Adipose tissue (tissue), 3 donors: Measurements from ENCODE around the gene NDOR1. TPM values are rescaled to one million over a fixed set of nuclear protein-coding genes. Genes with fewer than 3 reads are reported as not detected.

Source experiments
- H3K27ac ChIP-seq: one replicate; pipeline ENCODE4 v1.5.1; 2013; ENCODE audit warnings: low read depth, low read length
- WGBS, 3 donors: extraction: QIAGEN DNeasy Blood & Tissue Kit; methylation state at CpG; one replicate each; pipeline ENCODE4 v1.1.7; 2013; 5-methylcytosine and 5-hydroxymethylcytosine counted together
- polyA plus RNA-seq, 3 donors: library from polyadenylated mRNA; stranded (reverse); fragments of 200-250 nt; gene quantifications; one replicate each; pipeline ENCODE4 v1.2.3, GENCODE V29; 2013
- donor health status: healthy with polysubstance abuse.
- donor health status: Bipolar disorder and iron deficiency.
- donor health status: healthy.

Gene NDOR1
- 1 to 10 TPM; 4.9 to 8.4 (median 8.2) TPM for polyA plus RNA-seq

GRCh38 chr9:137205126-137206069 is at the start of gene NDOR1, which contains the start of gene TMEM203:
Gene NDOR1, plus strand, starts transcription at chr9:137205700. Its CDS starts 78 bp downstream, at chr9:137205778.
Gene TMEM203, minus strand, starts transcription at chr9:137205648. Its CDS starts 234 bp downstream, at chr9:137205414.
- 0 to 1% (median 0%) methylated on average over 77 to 98 of the region's 98 CpGs for WGBS, 3 donors
- H3K27ac ChIP-seq = no peak within 1 kb of the TSS

DNA sequence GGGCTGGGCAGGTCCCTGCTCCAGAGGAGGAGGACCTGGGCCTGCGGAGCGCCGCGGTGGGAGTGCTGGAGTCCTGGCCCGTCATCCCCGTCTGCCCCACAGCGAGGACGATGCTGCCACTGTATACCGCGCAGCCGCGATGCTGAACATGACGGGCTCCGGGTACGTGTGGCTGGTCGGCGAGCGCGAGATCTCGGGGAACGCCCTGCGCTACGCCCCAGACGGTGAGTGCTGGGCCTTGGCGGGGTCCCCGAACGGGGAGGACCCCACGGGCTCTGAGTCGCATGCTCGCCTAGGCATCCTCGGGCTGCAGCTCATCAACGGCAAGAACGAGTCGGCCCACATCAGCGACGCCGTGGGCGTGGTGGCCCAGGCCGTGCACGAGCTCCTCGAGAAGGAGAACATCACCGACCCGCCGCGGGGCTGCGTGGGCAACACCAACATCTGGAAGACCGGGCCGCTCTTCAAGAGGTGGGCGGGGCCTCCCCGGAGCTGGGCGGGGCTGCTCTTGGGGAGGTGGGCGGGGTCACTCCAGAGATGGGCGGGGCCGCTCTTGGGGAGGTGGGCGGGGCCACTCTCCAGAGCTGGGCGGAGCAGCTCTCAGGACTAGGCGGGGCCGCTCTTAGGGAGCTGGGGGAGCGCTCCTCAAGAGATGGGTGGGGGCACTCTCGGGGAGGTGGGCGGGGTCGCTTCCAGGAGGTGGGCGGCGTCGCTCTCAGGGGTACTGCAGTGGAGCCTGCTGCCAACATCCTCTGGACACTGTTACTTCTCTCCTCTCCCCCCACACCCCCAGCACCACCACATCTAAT is 48.7 kb upstream of the NDOR1 start:
- WGBS, 3 donors = 3 to 4% (median 4%) methylated on average over 55 to 65 of the region's 65 CpGs
- no peak overlapping the region for H3K27ac ChIP-seq

GRCh38 chr9:137157618-137158415 is 47.7 kb upstream of the NDOR1 start:
- 50 to 63% (median 63%) methylated on average over 19 of the region's 19 CpGs for WGBS, 3 donors
- H3K27ac ChIP-seq = no peak overlapping the region

DNA sequence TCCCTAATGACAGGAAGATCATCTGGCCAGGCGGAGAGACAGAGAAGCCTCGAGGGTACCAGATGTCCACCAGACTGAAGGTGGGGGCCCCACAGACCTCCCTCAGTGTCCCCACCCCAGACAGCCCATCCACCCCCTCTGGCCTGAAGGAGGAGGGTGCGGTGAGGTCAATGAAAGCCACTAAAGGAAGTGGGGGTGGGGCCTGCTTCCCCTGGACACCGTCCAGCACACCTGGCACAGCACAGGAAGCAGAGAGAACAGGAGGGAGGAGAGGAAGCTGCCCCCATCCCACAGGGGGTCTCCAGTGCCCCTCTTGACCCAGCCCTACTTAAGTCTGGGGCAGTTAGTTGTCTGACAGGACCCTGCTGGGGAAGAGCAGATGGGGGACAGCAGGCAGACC is 46.9 kb upstream of the NDOR1 start:
- 21 to 35% (median 23%) methylated on average over 4 of the region's 4 CpGs for WGBS, 3 donors
- H3K27ac ChIP-seq = no peak overlapping the region

DNA sequence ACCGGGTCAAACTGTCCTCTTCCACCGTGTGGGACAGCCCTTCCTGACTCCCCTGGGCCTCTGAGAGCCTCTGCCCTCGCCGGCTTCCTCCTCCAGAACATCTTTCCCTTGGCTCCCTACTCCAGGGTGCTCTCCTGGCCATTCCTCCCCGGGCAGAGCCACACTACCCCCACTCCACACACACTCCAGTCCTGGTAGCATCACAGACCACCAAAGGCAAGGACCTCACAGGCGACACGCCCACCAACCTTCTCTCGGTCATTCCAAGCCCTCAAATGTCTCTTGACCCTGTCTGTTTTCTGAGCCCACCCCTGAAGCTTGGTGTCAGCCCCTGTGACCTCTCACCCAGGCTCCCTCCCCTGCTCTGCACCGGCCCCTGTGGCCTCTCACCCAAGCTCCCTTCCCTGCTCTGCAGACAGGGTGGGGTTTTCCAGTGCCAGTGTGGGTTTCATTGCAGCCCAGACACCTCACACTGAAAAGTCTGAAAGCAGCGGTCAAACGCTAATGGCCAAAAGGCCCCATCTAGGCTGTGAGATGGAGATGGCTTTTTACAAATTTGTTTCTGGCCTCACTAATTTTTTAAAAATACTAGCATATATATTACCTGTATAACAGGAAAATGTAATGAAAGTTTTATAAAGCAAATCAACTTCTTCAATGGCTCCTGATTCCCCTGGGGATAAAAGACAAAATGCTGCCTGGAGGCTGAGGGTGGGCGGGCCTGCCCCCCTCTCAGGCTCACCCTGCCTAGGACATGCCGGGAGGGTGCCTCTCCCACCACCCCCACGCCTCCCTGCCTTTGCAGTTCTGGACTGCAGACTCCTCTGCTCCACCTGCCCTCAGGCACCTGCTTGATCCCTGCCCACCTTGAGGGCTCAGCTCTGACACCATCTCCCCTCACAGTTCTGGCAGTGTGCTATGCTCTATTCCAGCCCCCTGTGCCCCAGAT is 46.1 kb upstream of the NDOR1 start:
- 36 to 40% (median 38%) methylated on average over 13 to 14 of the region's 14 CpGs for WGBS, 3 donors

DNA sequence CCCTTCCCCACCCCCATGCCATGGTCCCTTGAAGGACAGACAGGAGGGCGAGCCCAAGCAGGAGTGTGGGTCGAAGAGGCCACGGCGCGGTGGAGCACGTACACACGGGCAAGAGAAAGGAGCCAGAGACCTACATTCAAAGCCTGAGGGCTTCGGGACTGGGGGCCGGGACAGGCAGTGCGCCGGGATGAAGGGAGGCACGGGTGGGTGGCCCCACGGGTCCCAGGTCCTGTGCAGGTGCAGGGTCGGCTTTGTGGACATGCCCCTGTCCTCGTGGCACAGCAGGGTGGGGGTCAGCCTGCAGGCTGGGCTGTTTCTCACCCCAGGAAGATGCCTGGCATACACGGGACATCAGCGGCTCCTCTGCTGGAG is 45.5 kb upstream of the NDOR1 start:
- 64 to 66% (median 65%) methylated on average over 17 of the region's 17 CpGs for WGBS, 3 donors
- H3K27ac ChIP-seq = no peak overlapping the region

More for the DNA sequence above, 46.1 kb upstream of the NDOR1 start:
- H3K27ac ChIP-seq = no peak overlapping the region

- H3K27ac ChIP-seq = no peak overlapping the region
- 28 to 37% (median 34%) methylated on average over 52 to 55 of the region's 56 CpGs for WGBS, 3 donors
Measured at GRCh38 chr9:137160716-137161557, 44.6 kb upstream of the NDOR1 start.

DNA sequence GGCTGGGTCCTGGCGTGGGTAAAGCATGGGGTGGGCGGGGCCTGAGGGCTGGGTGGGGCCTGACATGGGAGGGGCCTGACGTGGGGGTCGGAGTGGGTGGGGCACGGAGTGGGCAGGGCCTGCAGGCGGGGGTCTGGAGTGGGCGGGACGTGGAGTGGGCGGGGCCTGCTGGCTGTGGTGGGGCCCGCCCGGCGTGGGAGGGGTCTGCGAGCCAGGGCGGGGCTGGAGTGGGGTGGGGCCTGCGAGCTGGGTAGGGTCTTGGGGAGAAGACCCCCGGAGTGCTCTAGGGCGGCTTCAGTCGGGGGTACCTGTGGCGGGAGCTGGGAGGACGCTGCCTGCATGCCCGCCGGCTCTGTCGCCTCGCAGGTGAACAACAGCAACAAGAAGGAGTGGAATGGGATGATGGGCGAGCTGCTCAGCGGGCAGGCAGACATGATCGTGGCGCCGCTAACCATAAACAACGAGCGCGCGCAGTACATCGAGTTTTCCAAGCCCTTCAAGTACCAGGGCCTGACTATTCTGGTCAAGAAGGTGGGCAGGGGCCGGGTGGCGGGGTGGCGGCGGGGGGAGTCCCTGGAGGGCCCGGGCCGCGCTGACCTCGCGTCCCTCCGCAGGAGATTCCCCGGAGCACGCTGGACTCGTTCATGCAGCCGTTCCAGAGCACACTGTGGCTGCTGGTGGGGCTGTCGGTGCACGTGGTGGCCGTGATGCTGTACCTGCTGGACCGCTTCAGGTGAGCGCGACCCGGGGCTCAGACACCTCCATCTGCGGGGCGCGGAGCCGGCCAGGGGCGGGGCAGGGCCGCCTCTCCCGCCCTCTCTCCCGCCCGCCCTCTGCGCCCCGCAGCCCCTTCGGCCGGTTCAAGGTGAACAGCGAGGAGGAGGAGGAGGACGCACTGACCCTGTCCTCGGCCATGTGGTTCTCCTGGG is 43.7 kb upstream of the NDOR1 start:
- WGBS, 3 donors = 6 to 9% (median 7%) methylated on average over 50 to 68 of the region's 71 CpGs
- no peak overlapping the region for H3K27ac ChIP-seq

- 2 to 8% (median 7%) methylated on average over 73 to 74 of the region's 74 CpGs for WGBS, 3 donors
Measured at GRCh38 chr9:137162505-137163364, 42.8 kb upstream of the NDOR1 start.

GRCh38 chr9:137163365-137163715 is 42.2 kb upstream of the NDOR1 start:
- H3K27ac ChIP-seq = no peak overlapping the region

More at GRCh38 chr9:137162505-137163364, 42.8 kb upstream of the NDOR1 start:
- H3K27ac ChIP-seq = no peak overlapping the region

GRCh38 chr9:137163805-137164204 is 41.7 kb upstream of the NDOR1 start:
- 80 to 83% (median 81%) methylated on average over 17 to 22 of the region's 22 CpGs for WGBS, 3 donors
- H3K27ac ChIP-seq = no peak overlapping the region

More at GRCh38 chr9:137163365-137163715, 42.2 kb upstream of the NDOR1 start:
- 28 to 30% (median 29%) methylated on average over 25 to 26 of the region's 26 CpGs for WGBS, 3 donors

DNA sequence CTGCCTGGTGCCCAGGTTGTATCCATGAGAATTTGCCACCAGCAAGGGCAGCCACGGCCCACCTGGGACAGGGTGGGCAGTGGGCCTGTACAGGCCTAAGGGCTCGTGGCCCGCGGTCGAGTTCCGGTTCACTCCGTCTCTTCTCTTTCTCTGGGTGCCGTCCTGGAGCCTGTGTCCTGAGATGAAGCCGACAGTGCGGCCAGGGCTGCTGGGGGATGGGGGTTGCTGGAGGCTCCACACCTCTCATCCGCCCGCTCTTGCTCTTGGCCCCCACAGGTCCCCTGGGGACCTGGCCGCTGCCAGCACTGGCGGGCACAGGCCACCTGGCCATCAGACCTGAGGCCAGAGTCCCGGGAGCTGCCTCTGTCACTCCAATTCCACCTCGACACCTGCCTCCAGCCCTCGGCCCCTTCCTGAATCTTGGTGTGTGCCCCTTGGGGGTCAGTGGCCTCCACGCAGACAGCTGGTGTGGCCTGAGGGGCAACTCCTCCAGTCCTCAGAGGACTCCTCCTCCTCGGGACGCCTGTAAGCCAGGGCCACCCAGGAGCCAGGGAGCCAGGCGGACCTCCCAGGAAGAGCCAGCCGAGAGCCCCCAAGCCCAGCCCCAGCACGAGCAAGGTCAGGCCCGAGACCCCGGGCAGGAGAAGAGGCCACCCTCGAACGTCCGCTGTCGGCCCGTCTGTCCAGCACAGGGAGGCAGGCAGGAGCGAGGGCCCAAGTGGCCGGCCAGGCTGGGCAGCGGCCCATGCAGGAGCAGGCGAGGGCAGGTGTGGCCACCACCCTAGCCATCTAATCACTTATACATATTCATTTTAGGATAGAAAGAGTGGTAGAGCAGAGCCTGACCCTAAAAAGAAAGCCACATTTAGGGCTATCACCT is 40.9 kb upstream of the NDOR1 start:
- no peak overlapping the region for H3K27ac ChIP-seq
- WGBS, 3 donors = 63 to 82% (median 67%) methylated on average over 34 of the region's 34 CpGs

GRCh38 chr9:137165250-137165836 is 40.2 kb upstream of the NDOR1 start:
- 78 to 86% (median 84%) methylated on average over 27 to 32 of the region's 32 CpGs for WGBS, 3 donors
- H3K27ac ChIP-seq = no peak overlapping the region
